Non-pigmented ciliary epithelial cell (primary cell): ENCODE measurements around the gene GRID1.
"Not testable (repeated sequence)": the region's sequence is repeated elsewhere in the genome, so short reads cannot be mapped to it uniquely, and the experiment has no call there.

ENCODE experiments used
- DNase-seq: peaks from one replicate; pipeline ENCODE4 v3.0.0-alpha.2; 2010; ENCODE audit warnings: low read depth

Gene GRID1

DNA sequence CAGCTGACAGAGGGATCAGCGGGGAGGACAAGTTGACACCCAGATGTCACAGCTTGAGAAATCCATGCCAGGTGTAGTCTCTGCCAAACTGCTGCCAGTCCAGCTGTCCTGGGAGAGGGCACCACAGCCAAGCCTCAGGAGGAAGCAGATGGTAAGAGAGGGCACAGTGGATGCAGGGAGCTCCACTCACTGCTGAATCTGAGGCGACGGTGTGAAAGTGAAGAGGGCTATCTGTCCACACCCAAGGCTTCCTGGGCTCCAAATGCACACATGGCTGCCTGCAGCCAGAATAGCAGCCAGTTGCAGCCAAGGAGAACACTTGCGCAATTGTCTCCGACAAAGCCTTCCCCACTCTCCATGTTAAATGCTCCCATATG lies 502.4 kb downstream of the GRID1 start:
- no peak for DNase-seq

DNA sequence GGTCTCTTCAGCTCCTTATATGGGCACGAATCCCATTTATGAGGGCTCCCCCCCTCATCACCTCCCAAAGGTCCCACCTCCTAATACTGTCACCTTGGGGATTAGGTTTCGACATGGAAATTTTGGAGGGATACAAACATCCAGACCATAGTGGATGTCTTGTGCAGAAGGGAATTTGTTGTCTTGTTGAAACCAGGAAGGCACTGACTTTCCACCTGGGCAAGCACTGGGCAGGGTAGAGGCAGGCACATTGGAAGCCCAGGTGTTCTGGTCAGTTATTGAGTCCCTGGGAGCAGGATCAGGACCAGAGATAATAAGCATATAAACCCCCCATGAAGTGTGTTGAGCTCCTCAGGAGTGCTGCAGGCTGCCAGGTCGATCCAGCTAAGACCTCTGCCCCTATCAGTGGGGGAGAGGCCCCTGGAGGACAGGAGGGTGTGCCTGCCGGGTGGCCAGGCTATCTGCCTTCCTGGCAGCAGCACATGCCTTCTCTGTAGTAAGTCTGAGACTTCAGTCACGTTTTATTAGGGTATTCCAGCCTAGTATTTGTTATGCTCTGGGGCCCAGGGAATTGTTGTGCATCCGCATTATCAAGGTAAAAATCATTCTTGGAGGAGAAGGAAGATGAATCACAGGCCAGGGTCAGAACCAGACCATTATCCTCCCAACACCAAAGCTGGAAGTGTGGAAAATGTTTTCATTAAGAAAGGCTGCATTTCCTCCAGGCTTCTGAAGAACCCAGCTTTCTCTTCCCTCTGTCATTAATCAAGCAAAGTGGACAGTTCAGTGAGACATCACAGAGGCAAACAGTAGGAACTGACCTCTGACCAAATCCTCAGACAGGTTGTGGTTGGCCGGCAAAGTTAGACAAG lies 503.1 kb downstream of the GRID1 start:
- DNase-seq, result no peak

GRCh38 chr10:85862771-85863170 lies 503.8 kb downstream of the GRID1 start:
- no peak for DNase-seq

DNA sequence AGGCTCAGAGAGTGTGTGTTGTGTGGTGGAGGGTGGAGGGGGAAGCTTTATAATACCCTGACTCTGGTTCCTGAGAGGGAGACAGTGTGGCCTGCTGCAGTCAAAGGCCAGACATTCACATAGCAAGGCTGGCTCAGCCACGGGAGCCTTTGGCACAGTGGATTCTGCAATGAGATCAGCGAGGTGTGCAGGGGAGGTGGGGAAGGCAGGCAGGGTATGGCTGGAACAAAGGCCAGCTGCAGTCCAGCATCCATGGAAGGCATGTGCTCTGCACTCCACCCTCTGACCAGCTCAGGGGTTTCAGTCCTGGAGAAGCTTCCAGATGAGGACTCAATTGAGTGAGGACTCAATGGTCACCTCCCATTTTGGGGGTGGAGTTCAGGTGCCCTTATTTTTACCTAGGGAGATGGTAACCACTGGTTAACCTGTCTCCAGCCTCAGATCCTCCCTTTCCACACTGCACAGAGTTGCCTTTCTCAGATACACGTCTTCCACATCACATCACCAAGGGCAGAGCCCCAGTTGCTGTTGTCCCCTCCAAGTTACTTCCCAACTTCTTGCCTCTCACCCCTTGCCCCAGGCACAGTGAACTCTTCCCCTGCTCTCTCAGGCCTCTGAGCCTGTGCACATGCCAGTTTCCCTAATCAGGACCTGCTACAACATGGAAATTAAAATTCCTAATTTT lies 504.9 kb downstream of the GRID1 start:
- no peak for DNase-seq

DNA sequence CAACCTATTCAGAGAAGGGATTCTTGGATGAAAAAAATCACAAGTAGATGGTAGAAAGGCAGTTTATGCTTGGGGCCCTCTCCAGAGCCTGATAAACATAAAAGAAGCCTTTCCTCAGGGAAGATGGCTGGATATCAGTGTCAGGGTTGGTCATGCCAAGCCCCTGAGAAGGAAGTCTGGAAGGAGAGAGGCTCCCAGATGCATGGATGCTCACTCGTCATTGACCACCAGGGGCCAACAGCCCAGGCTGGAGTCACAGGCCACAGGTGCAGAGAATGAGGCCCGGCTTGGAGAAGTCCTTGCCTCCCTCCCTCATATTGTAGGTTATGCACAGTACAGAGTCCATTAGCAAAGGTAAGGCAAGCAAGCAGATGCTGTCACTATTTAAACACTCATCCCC lies 506.7 kb downstream of the GRID1 start:
- no peak for DNase-seq

- DNase-seq, result no peak
Observed at GRCh38 chr10:85858776-85859515, 507.6 kb downstream of the GRID1 start.

DNA sequence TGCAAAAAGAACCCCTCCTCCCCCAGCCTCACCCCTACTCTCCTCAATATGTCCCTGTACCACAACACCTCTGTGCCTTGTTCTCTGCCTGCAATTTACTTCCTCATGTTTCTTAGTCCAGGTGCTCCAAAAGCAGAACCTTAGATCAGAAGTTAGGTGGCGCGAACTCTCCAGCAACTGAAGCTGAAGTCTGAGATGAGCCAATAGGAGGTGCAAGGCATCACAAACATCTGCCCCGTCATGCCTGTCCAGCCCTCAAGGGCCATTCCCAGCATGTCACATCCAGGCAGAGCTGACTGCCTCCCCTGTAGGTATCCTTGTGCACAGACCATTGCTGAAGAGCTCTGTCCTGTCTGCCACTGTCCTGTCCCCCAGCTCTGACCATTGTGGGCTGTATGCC lies 508.8 kb downstream of the GRID1 start:
- DNase-seq, result no peak

DNA sequence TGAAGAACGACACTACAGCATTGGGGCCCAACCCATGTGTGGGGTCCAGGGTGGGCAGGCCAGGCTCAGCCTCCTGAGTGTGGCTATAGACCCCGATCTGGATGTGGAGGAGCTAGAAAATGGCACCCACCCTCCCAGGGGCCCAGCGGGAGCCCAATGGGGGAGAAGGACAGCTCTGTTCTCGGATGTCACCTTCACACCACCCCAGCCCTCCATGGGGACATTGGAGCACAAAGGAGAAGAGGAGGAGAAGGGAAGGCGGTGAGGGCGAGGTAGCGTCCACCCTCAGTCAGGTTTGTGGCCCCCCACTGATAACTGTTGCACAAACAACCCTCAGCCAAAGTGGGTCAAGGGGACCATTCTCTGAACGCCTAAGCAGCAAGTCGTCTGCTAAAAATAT lies 509.3 kb downstream of the GRID1 start:
- DNase-seq, result no peak

DNA sequence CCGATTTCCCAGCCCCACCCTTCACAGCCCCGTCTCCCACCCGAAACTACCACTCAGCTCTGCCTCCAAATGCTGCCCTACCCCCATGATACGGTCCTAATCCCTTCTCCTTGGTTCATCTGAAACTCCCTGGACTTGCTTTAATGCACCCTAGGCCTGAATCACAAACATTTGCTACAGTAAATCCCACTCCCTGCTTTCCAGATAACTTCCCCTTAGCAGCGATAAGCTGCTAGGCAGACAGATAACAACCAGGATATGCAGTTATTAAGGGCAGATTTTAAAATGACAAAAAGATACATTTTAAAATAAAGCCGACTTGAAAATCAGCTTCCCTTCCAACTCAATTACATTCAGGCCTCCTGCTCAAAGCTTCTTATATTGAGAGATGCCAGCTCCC lies 514.7 kb downstream of the GRID1 start:
- no peak for DNase-seq

GRCh38 chr10:85851325-85851724 lies 515.3 kb downstream of the GRID1 start:
- no peak for DNase-seq

DNA sequence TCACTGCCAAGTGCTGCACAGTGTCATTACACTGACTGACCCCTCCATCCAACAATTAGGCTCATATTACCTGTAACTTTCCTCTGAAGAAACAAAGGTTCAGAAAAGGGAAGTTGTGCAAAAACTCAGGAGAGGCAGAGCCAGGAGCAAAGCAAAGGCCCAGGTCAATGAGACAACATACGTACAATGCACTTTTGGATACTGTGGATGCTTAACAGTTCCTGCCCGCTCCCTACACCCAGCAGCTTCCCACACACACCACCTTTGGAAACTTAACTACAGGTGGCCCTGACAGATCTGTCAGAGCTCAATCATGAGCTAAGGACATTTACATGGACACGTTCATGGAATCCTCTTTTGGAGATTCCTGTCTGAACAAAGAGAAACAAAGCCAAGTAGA lies 515.9 kb downstream of the GRID1 start:
- DNase-seq, result no peak

- DNase-seq, result no peak
Observed at GRCh38 chr10:85849315-85849714, 517.3 kb downstream of the GRID1 start.

DNA sequence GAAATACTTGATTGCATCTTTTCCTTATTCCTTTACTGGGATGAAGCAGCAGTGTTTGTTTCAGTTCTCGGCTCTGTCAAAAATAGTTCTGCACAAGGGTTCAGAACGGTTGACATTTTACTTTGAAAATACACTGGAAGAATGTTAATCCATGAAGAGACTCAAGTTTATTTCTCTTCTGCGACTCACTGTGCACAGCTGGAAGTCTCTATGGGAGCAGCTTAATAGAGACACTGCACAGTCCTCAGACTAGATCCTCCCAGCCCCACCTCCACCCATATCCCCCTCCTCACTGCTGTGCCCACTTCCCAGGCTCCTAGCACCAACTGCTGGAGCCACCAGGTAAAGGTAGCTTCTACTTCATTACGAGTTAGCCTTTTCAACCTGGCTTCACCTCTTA lies 517.8 kb downstream of the GRID1 start:
- no peak for DNase-seq

DNA sequence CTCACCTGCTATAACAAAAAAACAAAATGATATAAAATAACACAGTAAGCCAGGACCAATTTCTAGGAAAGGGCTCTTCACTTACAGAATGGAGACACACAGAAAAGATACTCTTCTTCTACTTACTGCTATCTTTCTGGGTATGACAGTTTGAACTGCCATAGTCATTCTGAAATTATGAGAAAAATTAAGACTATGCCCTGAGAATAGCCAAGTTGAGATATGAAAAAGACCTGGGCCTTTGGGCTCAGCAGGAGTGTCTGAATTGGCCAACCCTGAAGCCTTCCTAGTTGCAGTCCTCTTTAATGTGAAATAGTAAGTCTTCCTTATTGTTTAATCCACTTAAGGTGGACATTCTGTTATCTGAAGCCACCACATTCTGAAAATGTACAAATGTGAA lies 519.5 kb downstream of the GRID1 start:
- no peak for DNase-seq

DNA sequence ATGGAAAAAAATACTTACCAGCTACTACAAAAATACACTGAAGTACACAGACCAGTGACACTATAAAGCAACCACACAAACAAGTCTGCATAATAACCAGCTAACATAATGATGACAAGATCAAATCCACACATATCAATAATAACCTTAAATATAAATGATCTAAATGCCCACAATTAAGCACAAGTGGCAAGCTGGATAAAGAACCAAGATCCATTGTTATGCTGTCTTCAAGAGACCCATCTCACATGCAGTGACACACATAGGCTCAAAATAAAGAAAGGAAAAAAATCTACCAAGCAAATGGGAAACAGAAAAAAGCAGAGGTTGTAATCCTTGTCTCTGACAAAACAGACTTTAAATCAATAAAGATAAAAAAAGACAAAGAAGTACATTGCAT lies 527.9 kb downstream of the GRID1 start:
- DNase-seq, result not testable (repeated sequence)

GRCh38 chr10:85832988-85833387 lies 533.6 kb downstream of the GRID1 start:
- DNase-seq, result no peak

- DNase-seq, result no peak
Observed at GRCh38 chr10:85831422-85831821, 535.2 kb downstream of the GRID1 start.

GRCh38 chr10:85826377-85826776 lies 540.2 kb downstream of the GRID1 start:
- no peak for DNase-seq

DNA sequence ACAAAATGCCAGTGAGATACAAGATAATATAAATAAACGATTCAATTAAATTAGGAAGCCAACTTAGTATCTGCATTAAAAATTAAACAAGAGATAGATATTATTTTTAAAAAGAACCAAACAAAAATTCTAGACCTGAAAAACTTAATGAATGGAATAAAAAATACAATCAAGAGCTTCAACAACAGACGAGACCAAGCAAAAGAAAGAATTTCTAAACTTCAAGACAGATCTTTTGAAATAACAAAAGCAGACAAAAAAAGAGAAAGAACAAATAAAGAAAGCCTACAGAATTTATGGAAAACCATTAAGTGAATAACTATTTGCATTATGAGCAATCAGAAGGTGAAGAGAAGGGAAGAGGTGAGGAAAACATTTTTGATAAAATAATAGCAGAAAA lies 555.2 kb downstream of the GRID1 start:
- DNase-seq, result no peak

DNA sequence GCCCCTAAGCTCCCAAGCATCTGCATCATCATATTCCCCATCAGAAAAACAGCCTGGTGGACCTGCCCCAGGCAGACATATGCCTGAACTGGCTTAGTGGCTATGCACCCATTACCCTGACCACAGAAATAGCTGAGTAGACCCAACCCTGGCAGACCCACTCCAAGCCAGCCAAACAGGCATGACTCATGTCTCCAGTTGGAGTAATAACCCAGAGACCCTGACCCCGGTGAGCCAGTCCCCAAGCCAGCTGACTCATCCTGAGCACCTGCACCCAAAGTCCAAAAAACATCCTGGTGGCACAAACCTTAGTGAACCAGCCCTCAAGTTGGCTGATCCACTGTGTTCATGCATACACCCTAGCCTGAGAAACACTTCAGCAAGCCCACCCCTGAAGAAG lies 555.9 kb downstream of the GRID1 start:
- DNase-seq, result no peak

DNA sequence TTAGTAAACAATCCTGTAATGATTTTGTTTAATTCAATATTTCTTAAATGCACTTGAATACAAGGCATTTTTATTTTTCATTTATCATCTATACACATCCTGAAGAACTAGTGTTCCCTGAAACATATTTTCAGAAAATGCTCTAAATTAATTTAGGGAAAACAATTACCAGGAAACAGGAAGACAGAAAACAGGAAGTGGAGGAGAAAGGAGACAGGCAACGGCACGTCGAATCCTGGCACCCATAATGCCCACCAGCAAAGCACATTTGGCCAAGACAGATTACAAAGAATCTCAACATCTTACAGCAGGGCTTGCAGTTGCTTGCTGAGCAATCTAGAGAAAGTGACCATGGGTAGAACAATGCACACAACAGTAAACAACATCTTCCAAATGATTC lies 571.1 kb downstream of the GRID1 start:
- no peak for DNase-seq

GRCh38 chr10:85794553-85794952 lies 572.0 kb downstream of the GRID1 start:
- no peak for DNase-seq

- no peak for DNase-seq
Observed at GRCh38 chr10:85792533-85792858, 574.1 kb downstream of the GRID1 start.
